Stimulated activated CD4-positive, alpha-beta T cell treated with anti-CD3 and anti-CD28 coated beads, Interleukin-1b, Interleukin-23, amount 100 ng/mL, for 1 hour (primary cell): ENCODE measurements around the gene MFSD12.
A peak's percentile ranks its signal among the peaks of the same experiment; 100 is the strongest.
"Not testable (repeated sequence)": the region's sequence is repeated elsewhere in the genome, so short reads cannot be mapped to it uniquely, and the experiment has no call there.

Experiments used
- DNase-seq, 2 donors: peaks; one replicate each; pipeline ENCODE4 v3.0.0-alpha.2; 2020; ENCODE audit warnings: low read depth in 2 of 2

MFSD12 gene

DNA sequence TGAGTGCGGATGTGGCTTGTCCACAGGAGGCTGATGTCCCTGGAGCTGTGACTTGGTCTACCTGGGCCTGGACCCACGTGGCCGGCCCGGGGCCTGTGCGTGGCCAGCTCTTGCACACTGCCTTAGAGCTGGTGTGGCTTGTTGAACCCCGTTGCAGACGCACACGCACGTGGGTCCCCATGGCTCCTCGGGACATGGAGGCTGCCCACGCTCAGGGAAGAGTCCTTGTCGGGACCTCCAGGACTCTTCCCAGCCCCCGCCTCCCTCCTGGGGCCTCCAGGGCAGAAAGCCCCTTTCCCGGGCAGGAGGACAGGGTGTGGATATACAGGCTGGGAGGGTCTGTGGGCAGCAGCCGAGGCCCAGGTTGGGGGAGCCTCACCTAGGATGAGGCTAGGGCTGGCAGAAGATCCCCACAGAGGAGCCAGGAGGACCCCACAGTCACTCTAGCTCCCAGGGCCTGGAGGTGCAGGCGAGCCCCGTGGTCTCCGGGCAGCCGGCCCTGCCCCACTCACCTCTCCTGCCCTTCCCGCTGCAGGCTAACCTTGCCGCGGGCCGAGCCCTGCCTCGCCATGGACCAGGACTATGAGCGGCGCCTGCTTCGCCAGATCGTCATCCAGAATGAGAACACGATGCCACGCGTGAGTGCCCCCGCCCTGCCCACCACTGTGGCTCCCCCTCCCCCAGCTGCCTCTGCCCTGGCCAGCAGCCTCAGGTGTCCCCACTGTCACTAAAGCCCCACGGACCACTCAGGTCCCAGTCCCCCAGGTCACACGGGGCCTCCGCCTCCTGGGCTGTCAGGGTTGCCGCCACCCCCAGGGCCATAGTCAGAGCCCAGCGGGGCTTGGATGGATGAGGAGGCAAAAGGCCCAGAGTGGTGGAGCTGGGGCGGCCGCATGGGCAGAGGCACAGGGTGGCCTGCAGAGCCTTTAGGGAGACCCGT, 34.7 kb downstream of the MFSD12 start:
- DNase-seq: no peak

DNA sequence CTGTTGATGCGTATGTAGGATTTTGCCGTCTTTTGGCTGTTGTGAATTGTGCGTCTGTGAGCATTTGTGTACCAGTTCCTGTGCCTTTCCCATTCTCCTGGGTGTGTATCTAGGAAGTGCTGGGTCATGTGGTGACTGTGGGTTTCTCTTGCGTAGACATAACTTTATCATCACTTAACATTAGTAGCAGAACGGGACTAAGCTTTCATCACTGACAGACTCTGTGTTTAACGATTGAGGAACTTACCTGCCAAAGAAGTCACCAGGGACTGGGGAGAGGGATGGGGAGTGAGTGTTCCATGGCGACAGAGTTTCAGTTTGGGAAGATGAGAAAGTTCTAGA, 36.3 kb downstream of the MFSD12 start:
- DNase-seq: no peak

DNA sequence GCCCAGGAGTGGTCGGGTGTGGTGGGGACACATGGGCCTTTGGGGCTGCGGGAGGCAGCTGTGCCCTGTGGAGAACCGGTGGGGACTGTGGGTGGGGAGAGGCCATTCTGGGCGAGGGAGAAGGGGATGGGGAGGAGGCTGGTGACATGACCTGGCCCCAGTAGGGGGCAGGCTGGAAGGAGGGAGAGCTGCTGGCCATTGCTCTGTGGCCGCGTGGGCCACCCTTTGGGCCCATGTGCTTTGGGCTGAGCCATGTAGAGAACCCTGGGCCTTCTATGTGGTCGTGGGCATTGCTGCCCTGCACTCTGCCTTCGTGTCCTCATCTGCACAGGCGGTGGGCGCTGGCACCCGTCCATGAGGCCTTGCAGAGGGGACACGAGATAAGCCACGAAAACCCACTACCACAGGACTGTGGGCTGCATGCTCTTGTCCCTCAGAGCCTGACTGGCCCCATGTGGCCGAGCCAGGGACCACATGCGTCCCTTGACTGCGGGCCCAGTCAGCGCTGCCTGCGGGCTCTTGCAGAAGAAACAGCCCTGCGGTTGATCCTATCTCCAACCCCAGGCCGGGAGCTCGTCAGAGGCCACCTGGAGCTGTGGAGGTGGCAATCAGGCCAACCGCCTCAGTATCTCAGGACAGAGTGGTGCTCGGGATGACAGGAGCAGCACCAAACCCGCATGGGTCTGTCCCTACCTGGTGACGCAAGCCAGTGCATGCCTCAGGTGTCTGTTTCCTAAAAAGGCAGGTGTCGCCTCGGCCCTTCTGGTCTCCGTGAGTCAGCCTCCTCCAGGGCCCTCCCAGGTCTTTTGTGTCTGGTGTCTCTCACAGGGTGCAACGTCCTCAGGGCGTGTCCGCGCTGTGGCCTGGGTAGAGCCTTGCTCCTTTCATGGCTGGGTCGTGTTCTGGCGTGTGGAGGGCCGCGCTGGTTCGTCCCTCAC, 37.0 kb downstream of the MFSD12 start:
- DNase-seq: no peak

DNA sequence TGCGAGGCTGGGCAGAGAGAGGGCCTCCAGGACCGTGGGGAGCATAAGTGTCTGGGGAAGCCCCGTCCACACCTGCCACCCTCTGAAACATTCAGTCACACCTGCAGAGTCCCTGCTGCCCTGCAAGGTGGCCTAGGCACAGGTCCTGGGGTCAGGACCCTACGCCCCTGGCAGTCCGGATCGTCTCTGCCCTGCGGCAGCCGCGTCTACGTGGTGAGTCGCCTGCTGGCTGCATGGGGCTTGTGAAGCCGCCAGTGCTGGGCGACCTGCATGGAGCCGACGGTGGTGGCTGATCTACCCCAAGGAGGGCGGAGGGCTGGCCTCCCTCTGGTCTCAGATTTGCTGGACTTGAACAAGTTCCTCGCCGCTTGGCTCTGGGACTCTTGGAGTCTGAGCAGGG, 38.3 kb downstream of the MFSD12 start:
- DNase-seq: no peak

DNA sequence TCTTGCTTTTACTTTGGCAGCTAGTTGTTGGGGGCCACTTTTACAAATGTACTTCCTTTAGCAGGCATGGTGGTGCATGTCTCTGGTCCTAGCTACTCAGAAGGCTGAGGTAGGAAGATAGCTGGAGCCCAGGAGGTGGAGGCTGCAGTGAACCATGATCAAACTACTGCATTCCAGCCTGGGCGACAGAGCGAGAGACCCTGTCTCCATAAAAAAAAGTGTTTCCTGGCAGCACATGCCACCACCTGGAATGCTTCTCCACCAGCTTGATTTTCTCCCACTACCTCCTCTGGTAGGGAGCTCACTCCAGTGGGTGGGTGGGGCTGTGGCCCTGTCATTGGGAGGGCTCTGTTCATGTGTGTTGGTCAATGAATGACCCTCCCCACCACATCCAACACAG, 38.7 kb downstream of the MFSD12 start:
- no peak for DNase-seq

DNA sequence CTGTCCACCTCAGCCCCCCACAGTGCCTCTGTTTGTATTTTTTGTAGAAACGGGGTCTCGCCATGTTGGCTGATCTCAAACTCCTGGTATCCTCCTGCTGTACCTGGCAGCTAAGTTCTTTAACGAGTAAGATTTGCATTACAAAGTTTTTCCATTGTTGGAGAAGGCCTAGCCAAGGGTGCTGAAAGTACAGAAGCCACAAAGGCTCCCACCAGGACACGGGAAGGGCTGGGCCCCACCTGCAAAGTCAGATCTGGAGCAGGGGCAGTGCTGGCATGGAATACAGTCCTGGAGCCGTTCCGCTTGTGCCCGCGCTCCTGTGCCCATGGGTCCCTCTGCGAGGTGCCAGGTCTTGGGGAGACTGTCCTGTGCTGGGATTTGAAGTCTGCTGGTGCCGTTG, 39.1 kb downstream of the MFSD12 start:
- no peak for DNase-seq

DNA sequence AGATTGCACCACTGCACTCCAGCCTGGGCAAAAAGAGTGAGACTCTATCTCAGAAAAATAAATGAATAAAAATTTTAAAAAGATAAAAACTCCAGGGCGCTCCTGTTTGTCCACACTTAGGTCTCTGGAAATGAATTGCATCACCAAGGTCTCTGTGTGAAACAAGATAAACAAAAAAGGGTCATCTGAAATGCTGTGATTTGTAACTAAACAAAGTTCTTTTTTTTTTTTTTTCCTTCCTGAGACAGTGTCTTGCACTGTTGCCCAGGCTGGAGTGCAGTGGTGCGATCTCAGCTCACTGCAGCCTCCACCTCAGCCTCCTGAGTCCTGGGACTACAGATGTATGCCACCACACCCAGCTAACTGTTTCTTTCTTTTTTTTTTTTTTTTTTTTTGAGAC, 39.7 kb downstream of the MFSD12 start:
- DNase-seq: no peak

DNA sequence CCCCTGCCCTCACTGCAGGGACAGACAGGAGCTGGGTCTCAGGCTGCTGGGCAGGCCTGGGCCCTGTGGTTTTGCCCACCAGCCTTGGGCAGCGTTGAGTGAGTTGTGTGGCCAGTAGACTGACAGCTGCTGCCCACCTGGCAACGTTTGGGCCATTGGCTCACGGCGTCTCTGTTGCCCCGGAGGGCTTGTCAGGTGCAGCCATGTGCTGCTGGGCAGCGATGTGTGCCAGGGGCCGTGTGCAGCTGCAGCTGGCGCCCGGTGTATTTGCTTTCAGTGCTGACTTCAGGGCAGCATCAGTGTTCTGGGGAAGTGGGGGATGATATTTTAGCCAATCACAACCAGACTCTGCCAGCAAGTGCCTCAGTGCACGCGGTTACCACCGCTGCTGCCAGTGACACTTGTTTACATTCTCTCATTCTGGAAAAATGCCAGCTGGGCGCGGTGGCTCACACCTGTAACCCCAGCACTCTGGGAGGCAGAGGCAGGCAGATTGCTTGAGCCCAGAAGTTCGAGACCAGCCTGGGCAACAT, 40.6 kb downstream of the MFSD12 start:
- no peak for DNase-seq

DNA sequence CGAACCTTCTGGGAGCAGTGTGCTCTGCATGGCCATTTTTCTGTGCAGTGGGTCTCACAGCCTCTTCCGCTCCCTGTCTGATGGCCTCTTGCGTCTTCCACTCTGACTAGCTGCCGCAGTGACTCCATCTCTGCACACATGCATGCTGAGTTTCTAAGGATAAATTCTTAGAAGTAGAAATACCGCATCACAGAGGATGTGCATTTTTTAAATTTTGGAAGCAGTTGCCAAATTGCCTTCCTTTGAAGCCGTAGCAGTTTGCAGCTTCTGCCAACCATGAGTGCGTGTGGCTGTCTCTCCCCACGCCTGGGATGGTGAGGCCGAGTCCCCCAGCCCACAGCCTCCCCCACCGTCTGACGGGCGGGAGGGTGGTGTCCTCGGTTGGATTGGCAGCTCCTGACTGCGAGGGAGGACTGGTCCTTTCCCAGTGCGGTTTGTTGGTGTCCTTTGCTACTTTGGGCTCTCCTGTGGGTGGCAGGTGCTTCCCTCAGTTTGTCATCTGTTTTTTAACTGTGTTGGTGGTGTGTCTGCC, 41.4 kb downstream of the MFSD12 start:
- DNase-seq: no peak

DNA sequence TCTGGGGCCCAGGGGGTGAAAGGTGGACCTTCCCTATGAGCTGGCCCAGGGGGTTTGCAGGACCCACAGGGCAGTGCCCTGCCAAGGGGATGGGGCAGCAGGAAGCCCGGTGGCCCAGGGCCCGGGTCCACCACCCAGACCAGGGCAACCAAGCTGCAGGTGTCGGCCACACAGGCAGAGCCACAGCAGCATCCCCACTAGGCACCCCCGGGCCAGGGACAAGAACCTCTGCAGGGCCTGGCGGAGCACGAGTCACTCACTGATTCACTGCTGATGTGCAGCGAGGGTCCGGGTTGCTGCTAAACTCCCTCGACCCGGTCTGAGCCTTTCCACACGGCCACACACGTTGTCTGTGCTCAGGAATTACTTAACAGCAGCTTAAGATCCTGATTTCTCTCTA, 42.5 kb downstream of the MFSD12 start:
- DNase-seq: no peak

DNA sequence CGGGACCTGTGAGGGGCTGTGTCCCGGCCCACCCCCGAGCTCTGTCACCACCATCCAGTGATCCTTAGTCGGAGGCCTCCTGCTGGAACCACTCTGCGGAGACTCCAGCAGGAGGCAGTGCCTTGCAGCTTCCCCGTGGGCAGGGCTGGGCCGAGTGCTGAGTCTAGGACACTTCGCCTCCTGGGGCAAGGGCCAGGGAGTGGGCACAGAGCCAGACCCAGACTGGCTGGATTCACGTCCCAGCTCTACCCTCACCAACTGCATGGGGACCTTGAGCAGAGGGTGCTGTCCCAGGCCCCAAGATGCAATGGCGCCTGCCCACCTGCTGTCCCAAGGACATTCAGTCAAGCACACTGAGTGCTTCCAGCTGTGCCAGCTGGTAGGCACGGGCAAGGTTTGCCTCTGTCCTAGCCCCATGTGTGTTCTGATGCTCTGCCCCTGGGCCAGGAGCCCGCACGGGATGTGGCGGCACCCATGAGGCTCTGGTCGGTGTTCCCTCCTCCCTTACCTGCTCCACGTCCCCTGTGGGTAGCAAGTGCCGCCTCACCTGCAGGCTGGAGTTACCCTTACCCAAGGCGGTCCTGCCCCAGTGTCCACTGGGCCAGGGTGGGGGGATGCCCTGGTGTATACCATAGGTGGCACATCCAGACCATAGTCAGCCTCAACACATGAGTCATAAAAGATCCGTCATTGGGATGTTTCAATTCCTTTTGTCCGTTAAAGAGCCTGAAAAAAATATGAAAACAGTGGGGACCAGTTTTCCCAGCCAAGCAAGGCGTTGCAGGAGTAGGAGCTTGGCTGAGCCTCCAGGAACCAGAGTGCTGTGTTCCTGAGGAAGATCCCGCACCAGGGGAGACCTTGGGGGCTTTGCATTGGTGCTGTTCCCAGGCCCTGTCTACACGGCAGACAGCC, 43.9 kb downstream of the MFSD12 start:
- DNase-seq: no peak

DNA sequence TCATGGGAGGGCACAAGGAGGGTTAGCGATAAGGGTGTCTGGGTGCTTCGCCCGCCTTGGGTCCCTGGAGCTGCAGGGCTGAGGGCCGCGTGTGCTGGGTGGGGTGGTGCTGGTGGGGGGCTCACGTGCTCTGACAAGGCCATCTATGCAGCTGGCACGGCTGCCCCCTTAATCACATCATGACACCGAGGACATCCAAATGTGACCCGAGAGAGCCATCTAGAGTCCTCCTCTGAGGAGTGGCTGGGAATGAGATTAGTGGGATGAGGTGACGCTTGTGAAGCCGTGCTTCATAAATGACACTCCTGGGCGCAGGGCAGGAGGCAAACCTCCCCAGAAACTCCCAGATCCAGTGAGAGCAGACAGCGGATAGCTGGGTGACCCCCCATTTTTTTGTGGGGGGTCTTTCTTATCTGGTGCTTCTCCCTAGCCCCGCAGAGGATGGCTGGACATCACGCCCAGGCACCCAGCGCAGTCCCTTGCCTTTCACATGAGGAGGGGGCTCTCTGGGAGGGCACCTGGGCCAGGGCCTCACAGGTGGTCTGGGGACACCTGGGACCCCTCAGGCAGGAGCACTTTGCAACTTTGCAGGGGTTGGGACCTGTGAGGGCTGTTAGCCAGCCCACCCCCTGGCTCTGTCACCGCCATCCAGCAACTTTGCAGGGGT, 44.7 kb downstream of the MFSD12 start:
- DNase-seq: no peak

DNA sequence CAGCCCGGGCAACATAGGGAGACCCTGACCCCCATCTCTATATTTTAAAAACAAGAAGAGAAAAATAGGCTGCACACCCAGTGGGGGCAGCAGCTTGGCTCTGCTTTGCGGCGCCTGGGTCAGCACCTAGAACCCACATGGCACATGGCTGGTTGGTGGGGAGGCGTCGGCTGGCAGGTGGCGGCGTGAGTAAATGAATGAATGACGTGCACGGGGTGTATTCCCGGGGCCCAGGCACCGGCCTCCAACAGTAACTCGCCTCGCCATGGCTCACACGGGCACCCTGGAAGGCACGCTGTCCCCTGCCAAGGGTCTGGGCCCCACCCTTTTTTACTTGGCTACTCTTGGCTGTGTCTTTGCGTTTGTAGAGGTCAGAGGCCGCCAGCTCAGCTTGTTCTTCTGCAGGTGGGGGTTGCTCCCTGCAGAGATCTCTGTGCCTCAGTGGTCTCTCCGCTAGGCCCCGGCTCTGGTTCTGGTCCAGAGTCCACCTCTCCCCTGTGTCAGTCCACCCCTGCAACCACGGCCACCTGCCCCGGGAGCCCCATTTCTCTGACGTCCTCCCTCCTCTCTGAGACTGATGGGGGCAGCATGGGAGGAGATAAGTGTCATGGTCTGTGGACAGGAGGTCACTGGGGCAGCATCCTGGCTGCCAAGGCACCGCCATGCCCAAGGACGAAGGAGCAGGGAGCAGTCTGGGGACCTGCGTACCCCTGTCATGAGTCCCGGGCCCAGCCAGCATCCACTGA, 45.7 kb downstream of the MFSD12 start:
- DNase-seq: no peak

DNA sequence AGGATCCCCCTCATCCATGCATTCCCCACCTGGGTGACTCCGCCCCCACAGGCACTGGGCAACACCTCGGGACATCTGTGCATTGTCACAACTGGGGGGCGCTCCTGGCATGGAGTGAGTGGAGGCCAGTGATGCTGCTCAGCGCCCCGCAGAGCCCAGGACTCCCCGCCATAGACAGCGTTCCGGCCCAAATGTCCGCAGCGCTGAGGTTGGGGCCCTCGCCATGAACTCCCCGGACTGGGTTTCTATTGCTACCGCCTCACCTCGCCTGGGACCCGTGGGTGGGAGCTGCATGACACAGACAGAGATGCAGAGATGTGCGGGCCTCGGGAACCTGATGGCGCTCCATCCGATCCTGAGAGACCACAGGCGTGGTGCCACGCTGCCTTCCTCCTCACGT, 46.7 kb downstream of the MFSD12 start:
- no peak for DNase-seq

DNA sequence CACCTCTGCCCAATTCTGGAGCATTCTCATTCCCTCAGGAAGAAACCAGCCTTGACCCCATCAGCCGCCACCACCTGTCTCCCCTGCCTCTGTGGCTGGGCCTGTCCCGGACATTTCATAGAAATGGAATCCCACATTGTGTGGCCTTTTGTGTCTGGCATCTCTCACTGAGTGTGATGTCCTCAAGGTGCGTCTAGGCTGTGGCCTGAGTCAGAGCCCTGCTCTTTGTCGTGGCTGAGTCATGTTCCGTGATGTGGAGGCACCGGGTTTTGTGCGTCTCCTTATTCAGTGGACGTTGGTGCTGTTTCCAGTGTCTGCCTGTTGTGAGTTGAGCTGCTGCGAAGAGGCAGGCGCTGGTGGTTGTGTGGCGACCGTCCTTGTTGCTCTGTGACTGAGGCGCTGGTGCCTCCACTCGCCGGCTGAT, 47.8 kb downstream of the MFSD12 start:
- DNase-seq: no peak

DNA sequence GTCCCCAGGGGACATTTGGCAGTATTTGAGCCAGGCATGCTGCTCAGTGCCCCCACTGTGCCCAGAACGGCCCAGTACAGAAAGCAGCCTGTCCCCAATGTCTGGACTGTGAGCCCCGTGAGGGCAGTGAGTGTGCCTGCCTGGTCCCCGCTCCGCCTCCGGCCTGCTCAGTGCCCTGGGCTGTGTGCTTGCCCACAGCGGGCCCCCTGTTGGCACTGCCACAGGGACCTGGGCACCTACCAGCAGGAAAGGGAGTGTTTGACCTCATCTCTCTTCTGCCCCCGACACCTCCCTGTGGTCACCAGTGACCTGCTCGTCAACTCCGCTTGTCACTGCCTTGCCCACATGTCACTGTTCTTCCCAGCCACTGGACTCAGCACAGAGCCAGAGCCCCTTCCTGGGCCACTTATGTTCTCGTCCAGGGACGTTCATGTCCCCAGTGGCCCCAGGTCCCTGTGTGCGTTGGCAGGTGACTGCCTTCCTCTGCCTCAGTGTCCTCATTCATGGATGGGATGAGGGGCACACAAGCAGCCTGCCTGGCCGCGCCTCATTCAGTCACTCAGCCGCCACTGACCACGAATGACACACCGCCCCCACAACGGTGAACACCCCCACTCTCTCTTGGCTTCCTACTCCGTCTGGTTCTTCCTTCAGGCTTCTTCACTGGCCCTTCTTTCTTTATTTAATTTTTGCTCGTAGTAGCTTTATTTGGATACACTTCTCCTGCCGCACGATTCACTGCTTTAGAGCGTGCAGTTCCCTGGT, 48.4 kb downstream of the MFSD12 start:
- no peak for DNase-seq

DNA sequence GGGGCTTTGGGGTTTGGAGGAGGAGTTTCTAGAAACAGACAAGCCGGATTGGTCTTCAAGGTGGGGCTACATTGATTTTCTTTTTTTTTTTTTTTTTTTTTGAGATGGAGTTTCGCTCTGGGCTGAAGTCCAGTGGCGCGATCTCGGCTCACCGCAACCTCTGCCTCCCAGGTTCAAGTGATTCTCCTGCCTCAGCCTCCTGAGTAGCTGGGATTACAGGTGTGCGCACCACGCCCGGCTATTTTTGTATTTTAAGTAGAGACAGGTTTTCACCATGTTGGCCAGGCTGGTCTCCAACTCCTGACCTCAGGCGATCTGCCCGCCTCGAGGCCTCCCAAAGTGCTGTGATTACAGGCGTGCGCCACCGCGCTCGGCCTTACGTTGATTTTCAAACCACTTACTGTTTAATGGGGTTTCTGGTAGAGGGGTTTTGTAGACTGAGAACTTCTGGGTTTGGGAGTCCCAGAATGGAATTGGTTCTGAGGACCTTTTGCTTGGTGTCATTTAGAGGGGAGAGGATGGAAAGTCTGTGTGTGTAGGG, 49.2 kb downstream of the MFSD12 start:
- DNase-seq: not testable (repeated sequence)

DNA sequence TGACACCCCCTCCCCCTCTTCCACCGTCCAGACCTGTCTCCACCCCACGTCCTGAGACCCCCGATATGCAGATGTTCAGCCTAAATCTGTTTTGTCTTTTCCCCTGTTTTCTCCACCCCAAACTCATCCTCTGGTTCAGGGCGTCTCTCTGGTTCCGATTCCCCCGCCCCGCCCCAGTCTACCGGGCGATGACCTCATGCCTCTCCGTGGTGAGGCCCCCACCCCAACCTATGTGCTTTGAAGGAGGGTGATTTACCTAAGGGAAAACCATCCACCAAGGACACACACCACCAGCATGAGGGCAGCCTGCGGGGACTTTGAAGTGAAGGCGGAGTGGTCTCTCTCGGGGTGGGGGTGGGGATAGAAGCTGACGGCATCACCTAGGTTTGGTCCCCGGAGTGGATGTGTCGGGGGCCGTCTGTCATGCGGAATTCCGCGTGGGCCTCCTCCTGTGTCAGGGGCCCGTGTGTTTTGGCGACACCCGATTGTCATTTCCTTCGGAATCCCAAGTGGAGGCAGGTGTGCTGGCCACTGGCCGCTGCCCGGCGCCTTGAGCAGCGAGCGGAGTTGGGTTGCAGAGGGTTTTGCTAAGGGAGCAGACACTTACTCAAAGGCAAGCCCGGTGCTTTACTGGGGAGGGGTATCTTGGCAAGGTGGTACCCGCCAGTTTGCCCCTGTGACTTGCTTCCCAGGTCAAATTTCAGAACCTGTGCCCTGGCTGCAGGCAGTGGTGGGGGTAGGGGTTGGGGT, 49.8 kb downstream of the MFSD12 start:
- peak in 1 of 2 donors; percentile 30 for DNase-seq
